ENCODE measurements around the gene RGMA.

The RGMA gene

DNA sequence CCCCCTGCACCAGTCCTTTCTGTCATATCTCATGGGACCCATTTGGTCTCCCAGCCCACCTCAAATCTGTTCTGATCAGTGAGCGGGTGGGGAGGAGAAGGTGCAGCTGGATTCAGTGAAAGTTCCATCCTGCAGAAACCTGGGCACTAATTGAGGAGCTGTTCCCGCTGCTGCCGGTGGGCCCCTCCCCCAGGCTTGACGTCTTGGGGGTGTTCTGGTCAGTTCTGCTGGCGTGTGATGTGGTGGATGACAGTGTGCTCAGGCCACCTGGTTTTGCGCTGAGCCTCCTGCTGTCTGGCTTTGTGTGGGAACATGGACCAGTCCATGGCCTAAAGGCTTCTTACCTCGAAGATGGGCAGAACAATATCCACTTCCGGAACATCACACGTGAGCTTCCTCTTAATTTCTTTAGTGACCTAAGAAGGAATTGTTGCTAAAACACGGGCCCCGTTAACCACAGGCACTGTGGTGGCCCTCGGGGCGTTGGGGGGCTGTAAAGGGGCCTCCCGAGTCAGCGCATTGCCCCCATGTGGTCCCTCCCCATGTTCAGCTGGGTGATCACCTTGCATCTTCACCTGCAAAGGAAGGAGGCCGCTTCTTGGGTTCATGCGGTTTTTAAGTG lies 59.7 kb downstream of the RGMA start:
- H3K27me3 ChIP-seq (replicated peaks; ENCODE audit: control insufficient read depth, insufficient read depth, low read length), result no peaks in the 10 kb centered on the region
- H3K4me3 ChIP-seq (replicated peaks; ENCODE audit: low read depth, low read length), result no peak overlapping the region
- TF ChIP-seq, protein P1, sequence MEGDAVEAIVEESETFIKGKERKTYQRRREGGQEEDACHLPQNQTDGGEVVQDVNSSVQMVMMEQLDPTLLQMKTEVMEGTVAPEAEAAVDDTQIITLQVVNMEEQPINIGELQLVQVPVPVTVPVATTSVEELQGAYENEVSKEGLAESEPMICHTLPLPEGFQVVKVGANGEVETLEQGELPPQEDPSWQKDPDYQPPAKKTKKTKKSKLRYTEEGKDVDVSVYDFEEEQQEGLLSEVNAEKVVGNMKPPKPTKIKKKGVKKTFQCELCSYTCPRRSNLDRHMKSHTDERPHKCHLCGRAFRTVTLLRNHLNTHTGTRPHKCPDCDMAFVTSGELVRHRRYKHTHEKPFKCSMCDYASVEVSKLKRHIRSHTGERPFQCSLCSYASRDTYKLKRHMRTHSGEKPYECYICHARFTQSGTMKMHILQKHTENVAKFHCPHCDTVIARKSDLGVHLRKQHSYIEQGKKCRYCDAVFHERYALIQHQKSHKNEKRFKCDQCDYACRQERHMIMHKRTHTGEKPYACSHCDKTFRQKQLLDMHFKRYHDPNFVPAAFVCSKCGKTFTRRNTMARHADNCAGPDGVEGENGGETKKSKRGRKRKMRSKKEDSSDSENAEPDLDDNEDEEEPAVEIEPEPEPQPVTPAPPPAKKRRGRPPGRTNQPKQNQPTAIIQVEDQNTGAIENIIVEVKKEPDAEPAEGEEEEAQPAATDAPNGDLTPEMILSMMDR (IDR thresholded peaks at IDR 0.05; ENCODE audit: insufficient read depth, low read length, poor library complexity, severe bottlenecking), result no peak
- H3K36me3 ChIP-seq (ENCODE audit: control insufficient read depth, insufficient read depth, low read length), result peaks cover 20% of the 10 kb centered on the region
- DNase-seq (ENCODE audit: extremely low read depth, insufficient read length), result no peak

DNA sequence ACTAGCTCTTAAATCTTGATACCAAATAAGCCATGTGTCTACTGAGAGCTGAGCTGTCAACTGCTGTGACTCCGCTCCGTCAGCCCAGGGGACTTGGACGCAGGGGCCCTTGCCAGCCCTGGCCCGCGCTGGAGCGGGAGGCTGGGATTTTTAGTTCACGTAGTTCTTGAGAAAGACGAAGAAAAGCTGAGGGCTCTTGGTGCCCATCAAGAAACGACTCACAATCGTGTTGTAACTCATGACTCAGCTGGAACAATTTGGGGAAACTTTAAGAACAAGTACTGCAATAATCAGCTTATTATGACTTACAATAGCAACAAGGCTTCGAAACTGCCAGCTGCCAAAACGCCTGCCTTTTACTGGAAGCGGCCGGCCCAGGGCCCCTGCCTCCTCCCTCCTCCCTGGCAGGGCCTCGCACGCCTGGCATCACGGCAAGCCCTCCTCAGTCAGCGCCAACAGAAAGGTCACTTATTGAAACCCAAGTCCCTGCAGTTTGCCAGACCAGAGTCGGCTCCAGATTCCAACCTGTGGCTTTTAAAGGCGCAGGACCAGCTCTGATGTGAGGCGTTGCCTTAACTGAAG lies 60.3 kb downstream of the RGMA start:
- H3K27me3 ChIP-seq (replicated peaks; ENCODE audit: control insufficient read depth, insufficient read depth, low read length), result no peaks in the 10 kb centered on the region
- TF ChIP-seq, protein P1 (IDR thresholded peaks at IDR 0.05; ENCODE audit: insufficient read depth, low read length, poor library complexity, severe bottlenecking), result no peak
- DNase-seq (ENCODE audit: extremely low read depth, insufficient read length), result no peak
- H3K36me3 ChIP-seq (ENCODE audit: control insufficient read depth, insufficient read depth, low read length), result peaks cover 22% of the 10 kb centered on the region
- no peak overlapping the region for H3K4me3 ChIP-seq (replicated peaks; ENCODE audit: low read depth, low read length)

DNA sequence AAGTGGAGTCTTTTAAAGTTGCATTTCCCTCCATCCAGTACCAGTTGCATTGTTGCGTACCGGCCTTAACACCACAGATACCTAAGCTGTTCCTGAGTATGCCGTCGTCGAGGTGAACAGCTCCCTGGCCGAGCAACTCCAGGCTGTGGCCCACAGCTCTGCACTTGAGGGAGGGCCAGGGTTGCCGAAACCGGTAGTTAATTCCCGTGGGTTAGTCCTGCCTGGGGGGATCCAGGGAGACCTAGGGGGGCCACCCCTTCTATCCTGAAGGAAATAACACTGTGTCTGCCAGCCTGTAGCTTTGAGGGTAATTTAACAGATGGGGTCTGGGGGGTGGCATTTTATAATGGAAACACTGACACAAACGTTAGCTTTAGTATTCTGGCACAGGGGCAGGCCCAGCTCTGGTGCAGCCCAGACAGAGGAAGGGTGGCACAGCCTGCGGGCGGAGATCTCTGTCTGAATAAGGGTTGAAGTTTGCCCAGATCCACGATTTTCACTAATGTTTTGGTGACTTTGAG lies 60.8 kb downstream of the RGMA start:
- peaks cover 22% of the 10 kb centered on the region for H3K36me3 ChIP-seq (ENCODE audit: control insufficient read depth, insufficient read depth, low read length)
- TF ChIP-seq, protein P1 (IDR thresholded peaks at IDR 0.05; ENCODE audit: insufficient read depth, low read length, poor library complexity, severe bottlenecking), result no peak
- DNase-seq (ENCODE audit: extremely low read depth, insufficient read length), result no peak

DNA sequence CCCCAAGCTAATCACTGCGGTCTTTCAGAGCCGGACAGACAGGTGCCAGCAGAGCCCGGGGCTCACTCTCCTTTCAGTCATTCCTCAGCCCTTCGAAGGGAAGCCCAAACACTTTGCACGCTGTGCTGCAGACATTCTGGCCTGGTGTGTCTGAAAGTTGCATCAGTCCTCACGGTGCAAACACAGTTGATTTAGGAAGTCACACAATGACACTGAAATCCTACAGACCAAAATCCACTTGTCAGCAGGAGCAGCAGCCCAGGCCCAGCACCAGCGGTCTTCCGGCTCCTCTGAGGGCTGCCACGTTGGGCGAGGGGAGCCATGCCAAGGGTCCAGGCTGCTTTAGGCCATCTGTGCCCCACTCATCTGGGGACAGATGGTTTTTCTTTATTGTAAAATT lies 61.6 kb downstream of the RGMA start:
- Histone ChIP-seq H3K36me3 (ENCODE audit: control insufficient read depth, insufficient read depth, low read length) (peaks cover 25% of the 10 kb centered on the region), H3K27me3 (replicated peaks; ENCODE audit: control insufficient read depth, insufficient read depth, low read length) (no peaks in the 10 kb centered on the region), H3K4me3 (replicated peaks; ENCODE audit: low read depth, low read length) (no peak overlapping the region)
- no peak for DNase-seq (ENCODE audit: extremely low read depth, insufficient read length)
- TF ChIP-seq, protein P1 (IDR thresholded peaks at IDR 0.05; ENCODE audit: insufficient read depth, low read length, poor library complexity, severe bottlenecking), result no peak

More for the DNA sequence above, 60.8 kb downstream of the RGMA start:
- H3K4me3 ChIP-seq (replicated peaks; ENCODE audit: low read depth, low read length), result no peak overlapping the region
- H3K27me3 ChIP-seq (replicated peaks; ENCODE audit: control insufficient read depth, insufficient read depth, low read length), result no peaks in the 10 kb centered on the region

DNA sequence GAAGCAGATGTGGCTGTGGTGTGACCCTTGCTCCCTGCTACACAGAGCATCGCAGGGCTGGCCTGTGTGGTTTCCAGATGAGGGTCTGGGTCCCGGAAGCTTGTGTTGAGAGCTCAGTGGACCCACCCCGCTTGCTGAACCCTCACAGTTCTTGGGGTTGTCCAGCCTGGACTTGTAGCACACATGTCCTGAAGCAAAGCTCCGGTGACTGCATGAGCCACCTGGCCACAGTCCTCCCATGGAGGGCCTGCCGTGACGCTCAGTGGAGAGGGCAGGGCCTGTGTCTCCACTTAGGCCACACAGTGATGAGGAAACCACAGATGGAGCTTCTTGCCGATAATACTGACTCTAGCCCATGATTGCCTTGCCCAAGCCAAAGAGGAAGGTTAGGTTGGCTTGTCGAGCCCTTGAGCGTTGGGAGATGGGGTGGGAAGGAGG lies 62.6 kb downstream of the RGMA start:
- Histone ChIP-seq H3K27me3 (replicated peaks; ENCODE audit: control insufficient read depth, insufficient read depth, low read length) (no peaks in the 10 kb centered on the region), H3K4me3 (replicated peaks; ENCODE audit: low read depth, low read length) (no peak overlapping the region), H3K36me3 (ENCODE audit: control insufficient read depth, insufficient read depth, low read length) (peaks cover 32% of the 10 kb centered on the region)
- DNase-seq (ENCODE audit: extremely low read depth, insufficient read length), result no peak
- TF ChIP-seq, protein P1 (IDR thresholded peaks at IDR 0.05; ENCODE audit: insufficient read depth, low read length, poor library complexity, severe bottlenecking), result no peak
